HCT116 (cell line): Measurements from ENCODE around the gene DHRS9. TPM values are rescaled to one million over a fixed set of nuclear protein-coding genes. Genes with fewer than 3 reads are reported as not detected.

Source experiments
- ATAC-seq: fragments of 200-7000 bp; cut with Tn5 transposase; 2 replicates; pipeline ENCODE4 v1.9.1; 2020; ENCODE audit warnings: mild to moderate bottlenecking, moderate library complexity
- BruUV-seq: library from RNA; stranded (reverse); fragments of 400-500 nt; replicated peaks from 2 replicates; lab custom pipeline; 2021; lab: Mats Ljungman, UMichigan
- CTCF ChIA-PET: fragments of 300-600 bp; sonication (Branson Sonifier 250); formaldehyde crosslinking; loops from one replicate; lab custom pipeline; 2021; ENCODE audit warnings: antibody characterized with exemption; lab: Charles Lee
- POLR2A ChIA-PET: fragments of 300-600, 350-600 bp; sonication (Branson Sonifier 250); formaldehyde crosslinking; loops from one replicate; lab custom pipeline; 2021; ENCODE audit warnings: antibody characterized with exemption; lab: Charles Lee
- RAD21 ChIA-PET, 2 experiments: fragments of 300-600 bp; sonication (Branson Sonifier 250); formaldehyde crosslinking; loops; one replicate each; lab custom pipeline; 2023; ENCODE audit warnings: low total read pairs in 2 of 2; ENCODE audit not compliant: uncharacterized antibody in 2 of 2, unreplicated experiment in 2 of 2, low non-redundant PET in 1 of 2; lab: Charles Lee
- DNase-seq: peaks from one replicate; pipeline ENCODE4 v3.0.0-alpha.2; 2010; ENCODE audit warnings: low read depth, low spot score
- H2AFZ ChIP-seq: fragments of 200-600 bp; shearing (Covaris generic), sonication (generic); 2 replicates; pipeline ENCODE4 v1.6.1; 2017; ENCODE audit warnings: low read depth, mixed run types, mixed read lengths, antibody characterized with exemption, low read length; ENCODE audit not compliant: poor library complexity, severe bottlenecking
- H3K27ac ChIP-seq: 2 replicates; pipeline ENCODE4 v1.5.1; 2012; ENCODE audit warnings: low read depth, low read length
- H3K27me3 ChIP-seq: fragments of 200-600 bp; sonication (generic); 2 replicates; pipeline ENCODE4 v1.6.1; 2016; ENCODE audit warnings: mixed run types, low read length, mixed read lengths; ENCODE audit not compliant: insufficient read depth
- H3K36me3 ChIP-seq, 2 experiments: fragments of 200-500 bp in 1 of 2; fragments of 200-600 bp in 1 of 2; sonication (Bioruptor generic) in 1 of 2; sonication (generic) in 1 of 2; 2 replicates each; pipeline versions ENCODE4 v1.5.1 to v1.6.1; 2014 to 2016; ENCODE audit warnings: low read length in 2 of 2, inconsistent platforms in 1 of 2, mixed read lengths in 1 of 2, mixed run types in 1 of 2; ENCODE audit not compliant: insufficient read depth in 2 of 2, control insufficient read depth in 1 of 2
- H3K4me1 ChIP-seq, 2 experiments: fragments of 200-600 bp in 1 of 2; sonication (generic) in 1 of 2; 2 replicates each; pipeline versions ENCODE4 v1.5.1 to v1.6.1; 2012 to 2017; ENCODE audit warnings: low read length in 2 of 2, inconsistent platforms in 1 of 2, mild to moderate bottlenecking in 1 of 2, mixed read lengths in 1 of 2, mixed run types in 1 of 2, moderate library complexity in 1 of 2; ENCODE audit not compliant: insufficient read depth in 2 of 2, control insufficient read depth in 1 of 2
- H3K4me2 ChIP-seq: fragments of 200-600 bp; sonication (generic); 2 replicates; pipeline ENCODE4 v1.6.1; 2017; ENCODE audit warnings: mixed run types, low read length, mixed read lengths
- H3K4me3 ChIP-seq, 2 experiments: fragments of 200-600 bp in 1 of 2; sonication (generic) in 1 of 2; replicated peaks in 1 of 2; 2 replicates each; pipeline ENCODE4 v1.5.1; 2011 to 2016; ENCODE audit warnings: low read length in 2 of 2, control low read depth in 1 of 2, low read depth in 1 of 2, mild to moderate bottlenecking in 1 of 2, mixed read lengths in 1 of 2, mixed run types in 1 of 2
- H3K79me2 ChIP-seq: fragments of 200-600 bp; sonication (generic); 2 replicates; pipeline ENCODE4 v1.6.1; 2017; ENCODE audit warnings: mild to moderate bottlenecking, mixed run types, low read length, moderate library complexity, mixed read lengths; ENCODE audit not compliant: insufficient read depth
- H3K9ac ChIP-seq: fragments of 200-600 bp; sonication (generic); 2 replicates; pipeline ENCODE4 v1.6.1; 2016; ENCODE audit warnings: low read length, mixed read lengths
- H3K9me2 ChIP-seq: fragments of 200-600 bp; sonication (generic), shearing (Covaris generic); 2 replicates; pipeline ENCODE4 v1.6.1; 2017; ENCODE audit warnings: mixed run types, mild to moderate bottlenecking, moderate library complexity; ENCODE audit not compliant: insufficient read depth
- H3K9me3 ChIP-seq, 2 experiments: fragments of 200-500 bp in 1 of 2; fragments of 200-600 bp in 1 of 2; sonication (Bioruptor generic) in 1 of 2; sonication (generic) in 1 of 2; 2 replicates each; pipeline ENCODE4 v1.6.1; 2014 to 2017; ENCODE audit warnings: low read length in 2 of 2, mixed read lengths in 2 of 2, inconsistent platforms in 1 of 2, low read depth in 1 of 2, mild to moderate bottlenecking in 1 of 2, mixed run types in 1 of 2, moderate library complexity in 1 of 2; ENCODE audit not compliant: control insufficient read depth in 1 of 2, insufficient read depth in 1 of 2
- H4K20me1 ChIP-seq: fragments of 200-600 bp; sonication (generic), shearing (Covaris generic); 2 replicates; pipeline ENCODE4 v1.6.1; 2017; ENCODE audit warnings: mixed run types, mild to moderate bottlenecking, moderate library complexity; ENCODE audit not compliant: insufficient read depth
- ATF3 ChIP-seq: IDR thresholded peaks from 2 replicates; pipeline ENCODE4 v1.6.1; 2012
- CBX3 ChIP-seq: IDR thresholded peaks from 2 replicates; pipeline ENCODE4 v1.6.1; 2012; ENCODE audit warnings: low read depth
- CEBPB ChIP-seq: IDR thresholded peaks from 2 replicates; pipeline ENCODE4 v1.6.1; 2012; ENCODE audit warnings: low read depth
- EGR1 ChIP-seq: IDR thresholded peaks from 2 replicates; pipeline ENCODE4 v1.6.1; 2012; ENCODE audit warnings: low read depth
- EZH2phosphoT487 ChIP-seq: fragments of 200-600 bp; IDR thresholded peaks from 2 replicates; pipeline ENCODE4 v1.6.1; 2018; ENCODE audit warnings: antibody characterized with exemption, borderline replicate concordance
- FOSL1 ChIP-seq: IDR thresholded peaks from 2 replicates; pipeline ENCODE4 v1.6.1; 2012; ENCODE audit warnings: low read depth
- JUND ChIP-seq: IDR thresholded peaks from 2 replicates; pipeline ENCODE4 v1.6.1; 2012
- MAX ChIP-seq: IDR thresholded peaks from 2 replicates; pipeline ENCODE4 v1.6.1; 2012
- POLR2A ChIP-seq: IDR thresholded peaks from 2 replicates; pipeline ENCODE4 v1.7.0; 2011; ENCODE audit warnings: borderline replicate concordance; ENCODE audit not compliant: insufficient read depth, insufficient read length; ENCODE audit errors: extremely low read depth
- POLR2AphosphoS5 ChIP-seq: IDR thresholded peaks from 2 replicates; pipeline ENCODE4 v1.6.1; 2011; ENCODE audit warnings: mild to moderate bottlenecking, low read depth, low read length, moderate library complexity
- RAD21 ChIP-seq: IDR thresholded peaks from 2 replicates; pipeline ENCODE4 v1.6.1; 2012; ENCODE audit warnings: low read depth, mild to moderate bottlenecking
- SIN3A ChIP-seq: IDR thresholded peaks from 2 replicates; pipeline ENCODE4 v1.6.1; 2012; ENCODE audit warnings: low read depth
- SP1 ChIP-seq: IDR thresholded peaks from 2 replicates; pipeline ENCODE4 v1.6.1; 2012; ENCODE audit warnings: low read depth
- SRF ChIP-seq: IDR thresholded peaks from 2 replicates; pipeline ENCODE4 v1.6.1; 2012; ENCODE audit warnings: low read depth
- YY1 ChIP-seq: IDR thresholded peaks from 2 replicates; pipeline ENCODE4 v1.6.1; 2011; ENCODE audit warnings: low read length, low read depth, moderate library complexity, mild to moderate bottlenecking; ENCODE audit not compliant: insufficient replicate concordance; ENCODE audit errors: extremely low read depth
- ZBTB33 ChIP-seq: IDR thresholded peaks from 2 replicates; pipeline ENCODE4 v1.6.1; 2011; ENCODE audit warnings: mild to moderate bottlenecking, low read length, moderate library complexity; ENCODE audit not compliant: insufficient replicate concordance; ENCODE audit errors: extremely low read depth
- intact Hi-C: fragments of 100-400 bp; cut with micrococcal nuclease; formaldehyde crosslinking; loops from 2 replicates; pipeline ENCODE4 v1.10.0; 2022
- total RNA-seq: library from RNA; stranded (reverse); gene quantifications from one replicate; pipeline ENCODE4 v1.2.1, GENCODE V29; 2021; ENCODE audit not compliant: unreplicated experiment

The DHRS9 gene
- total RNA-seq, 1 experiment from 2014 or later: 0.15 TPM

- RAD21 ChIA-PET: no interaction called here
- H3K4me2 ChIP-seq: peak overlapping the region; percentile 11
- no peaks in the 10 kb centered on the region for H3K36me3 ChIP-seq
- H3K27ac ChIP-seq: no peak overlapping the region
- H4K20me1 ChIP-seq: no peaks in the 10 kb centered on the region
- ATAC-seq: no peak
- no peaks in the 10 kb centered on the region for H3K9me2 ChIP-seq
- TF ChIP-seq CEBPB (no peak), RAD21 (no peak), SIN3A (no peak), POLR2A (no peak), JUND (peak; percentile 29; the same call in 1 of the 2 replicates), POLR2AphosphoS5 (no peak), FOSL1 (peak; percentile 49), CBX3 (peak; percentile 18; the same call in 1 of the 2 replicates), ZBTB33 (no peak), MAX (no peak), EZH2phosphoT487 (no peak), EGR1 (no peak), ATF3 (no peak), SP1 (peak; percentile 30; the same call in 1 of the 2 replicates), SRF (no peak), YY1 (no peak)
- TF ChIP-seq, all 23 proteins: peak for 4
- intact Hi-C loops: no loop called here
- H3K9me3 ChIP-seq: no peaks in the 10 kb centered on the region
- BruUV-seq: no TSS peak
- H3K4me1 ChIP-seq: peaks cover 0 to 8% of the 10 kb centered on the region in 2 experiments; a peak in 1 of 4 replicates
- H2AFZ ChIP-seq: no peak overlapping the region
- no peaks in the 10 kb centered on the region for H3K27me3 ChIP-seq
- DNase-seq: no peak
- H3K79me2 ChIP-seq: no peaks in the 10 kb centered on the region
- CTCF ChIA-PET: no interaction called here
- no peak overlapping the region for H3K4me3 ChIP-seq
- POLR2A ChIA-PET: no interaction called here
- no peak overlapping the region for H3K9ac ChIP-seq
These were observed 31.0 kb upstream of the DHRS9 start for GRCh38 chr2:169038338-169038757.
